Fibroblast of lung (primary cell): ENCODE results near the gene MST1R. TPM values are rescaled to one million over a fixed set of nuclear protein-coding genes. Genes with fewer than 3 reads are reported as not detected.

Experiments used
- DNase-seq, 2 donors: peaks; one replicate each; pipeline versions ENCODE4 v3.0.0 to v3.0.0-alpha.2; 2010; ENCODE audit warnings: low read depth in 2 of 2
- H2AFZ ChIP-seq: 2 replicates; pipeline ENCODE4 v1.5.1; 2012; ENCODE audit warnings: low read length, control low read depth, inconsistent platforms
- H3K27ac ChIP-seq: 2 replicates; pipeline ENCODE4 v1.5.1; 2011; ENCODE audit warnings: low read length, control low read depth; ENCODE audit not compliant: insufficient read depth
- H3K27me3 ChIP-seq: 2 replicates; pipeline ENCODE4 v1.5.1; 2011; ENCODE audit warnings: mild to moderate bottlenecking, low read length; ENCODE audit not compliant: control insufficient read depth, insufficient read depth
- H3K36me3 ChIP-seq: 2 replicates; pipeline ENCODE4 v1.5.1; 2011; ENCODE audit warnings: low read length; ENCODE audit not compliant: control insufficient read depth, insufficient read depth
- H3K4me1 ChIP-seq: 2 replicates; pipeline ENCODE4 v1.5.1; 2011; ENCODE audit warnings: low read length; ENCODE audit not compliant: control insufficient read depth, insufficient read depth; ENCODE audit errors: extremely low read depth
- H3K4me2 ChIP-seq: 2 replicates; pipeline ENCODE4 v1.5.1; 2011; ENCODE audit warnings: low read length, control low read depth; ENCODE audit not compliant: insufficient read depth; ENCODE audit errors: extremely low read depth
- H3K4me3 ChIP-seq, 4 experiments: fragments of 200-600 bp in 1 of 4; sonication (generic) in 1 of 4; replicated peaks in 1 of 4; 2 replicates each; pipeline ENCODE4 v1.5.1; 2011 to 2016; ENCODE audit warnings: low read length in 4 of 4, low read depth in 3 of 4, mild to moderate bottlenecking in 3 of 4, control low read depth in 2 of 4, inconsistent platforms in 1 of 4, mixed read lengths in 1 of 4; ENCODE audit not compliant: insufficient read depth in 1 of 4; ENCODE audit errors: control extremely low read depth in 1 of 4
- H3K79me2 ChIP-seq: 2 replicates; pipeline ENCODE4 v1.5.1; 2012; ENCODE audit warnings: mild to moderate bottlenecking, low read length, inconsistent platforms; ENCODE audit not compliant: control insufficient read depth, insufficient read depth
- H3K9ac ChIP-seq: 2 replicates; pipeline ENCODE4 v1.5.1; 2011; ENCODE audit warnings: mild to moderate bottlenecking, low read length, control low read depth; ENCODE audit not compliant: insufficient read depth
- H3K9me3 ChIP-seq: 2 replicates; pipeline ENCODE4 v1.5.1; 2012; ENCODE audit warnings: low read depth, low read length; ENCODE audit not compliant: control insufficient read depth, insufficient read depth
- H4K20me1 ChIP-seq: 2 replicates; pipeline ENCODE4 v1.5.1; 2011; ENCODE audit warnings: low read length; ENCODE audit not compliant: control insufficient read depth, insufficient read depth; ENCODE audit errors: extremely low read depth
- EZH2 ChIP-seq: IDR thresholded peaks from 2 replicates; pipeline ENCODE4 v1.5.1; 2012; ENCODE audit warnings: low read length, control low read depth, mild to moderate bottlenecking; ENCODE audit errors: missing control alignments
- polyA plus RNA-seq, 2 donors: library from polyadenylated mRNA; depleted of rRNA in 1 of 2; stranded (reverse) in 1 of 2; unstranded in 1 of 2; fragments of >200 nt; gene quantifications; 2 replicates each; pipeline ENCODE4 v1.2.1, GENCODE V29; 2011 to 2012; ENCODE audit warnings: missing spikeins in 1 of 2
- total RNA-seq: library from RNA; depleted of rRNA; stranded (reverse); fragments of >200 nt; gene quantifications from 2 replicates; pipeline ENCODE4 v1.2.1, GENCODE V29; 2014
- TF ChIP-seq, protein P1 (sequence below), 2 donors: IDR thresholded peaks in 1 of 2; conservative IDR thresholded peaks in 1 of 2; 1 replicate in 1 of 2; 2 replicates in 1 of 2; pipeline ENCODE4 v1.5.1; 2011 to 2012; ENCODE audit warnings: low read length in 2 of 2, control low read depth in 1 of 2, inconsistent platforms in 1 of 2, low read depth in 1 of 2, mild to moderate bottlenecking in 1 of 2

MST1R gene
- total and polyA plus RNA-seq, 2 donors (not counting 1 experiment from before 2014, with no cell fraction given) = 0.52 to 3.0 TPM

DNA sequence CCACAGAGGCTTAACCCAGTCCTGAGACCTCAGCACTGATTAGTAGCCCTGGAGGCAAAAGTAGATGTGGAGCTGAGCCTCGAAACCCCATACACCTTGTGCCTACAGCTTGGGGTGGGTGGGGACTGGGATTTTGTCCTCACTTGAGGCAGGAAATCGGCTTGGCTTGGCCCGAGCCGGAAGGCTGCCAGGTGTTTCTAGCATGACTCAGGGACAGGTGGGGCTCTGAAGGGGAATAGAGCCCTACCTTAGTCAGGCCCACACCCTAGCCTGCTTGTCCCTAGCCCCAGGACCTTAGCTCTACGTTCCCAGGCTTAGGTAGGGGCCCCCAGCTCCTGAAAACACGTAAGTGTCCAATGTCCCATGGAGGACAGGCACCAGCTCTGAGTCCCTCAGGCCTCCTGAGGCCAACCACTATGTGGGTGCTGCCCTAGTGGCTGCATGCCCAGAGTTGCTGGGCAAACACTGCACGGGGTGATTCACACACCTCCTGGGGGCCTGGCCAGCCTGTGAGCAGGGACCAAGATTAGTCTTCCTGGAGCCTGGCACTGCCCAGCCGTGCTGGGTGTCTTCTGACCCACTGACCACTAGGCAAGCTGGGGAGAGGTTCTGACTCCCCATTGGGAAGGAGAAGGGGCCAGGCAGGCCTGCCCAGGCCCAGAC, 3.1 kb downstream of the MST1R start:
- no peak overlapping the region for H3K27ac ChIP-seq
- H3K4me3 ChIP-seq = no peak overlapping the region
- H2AFZ ChIP-seq = no peak overlapping the region
- TF ChIP-seq, protein P1, sequence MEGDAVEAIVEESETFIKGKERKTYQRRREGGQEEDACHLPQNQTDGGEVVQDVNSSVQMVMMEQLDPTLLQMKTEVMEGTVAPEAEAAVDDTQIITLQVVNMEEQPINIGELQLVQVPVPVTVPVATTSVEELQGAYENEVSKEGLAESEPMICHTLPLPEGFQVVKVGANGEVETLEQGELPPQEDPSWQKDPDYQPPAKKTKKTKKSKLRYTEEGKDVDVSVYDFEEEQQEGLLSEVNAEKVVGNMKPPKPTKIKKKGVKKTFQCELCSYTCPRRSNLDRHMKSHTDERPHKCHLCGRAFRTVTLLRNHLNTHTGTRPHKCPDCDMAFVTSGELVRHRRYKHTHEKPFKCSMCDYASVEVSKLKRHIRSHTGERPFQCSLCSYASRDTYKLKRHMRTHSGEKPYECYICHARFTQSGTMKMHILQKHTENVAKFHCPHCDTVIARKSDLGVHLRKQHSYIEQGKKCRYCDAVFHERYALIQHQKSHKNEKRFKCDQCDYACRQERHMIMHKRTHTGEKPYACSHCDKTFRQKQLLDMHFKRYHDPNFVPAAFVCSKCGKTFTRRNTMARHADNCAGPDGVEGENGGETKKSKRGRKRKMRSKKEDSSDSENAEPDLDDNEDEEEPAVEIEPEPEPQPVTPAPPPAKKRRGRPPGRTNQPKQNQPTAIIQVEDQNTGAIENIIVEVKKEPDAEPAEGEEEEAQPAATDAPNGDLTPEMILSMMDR (conservative IDR thresholded peaks at IDR 0.05 in 1 of 2, IDR thresholded peaks at IDR 0.05 in 1 of 2; ENCODE audit: low read depth in 1 of 2, low read length in 2 of 2) = no peak
- TF ChIP-seq EZH2 = no peak
- no peaks in the 10 kb centered on the region for H4K20me1 ChIP-seq
- H3K79me2 ChIP-seq = no peaks in the 10 kb centered on the region
- no peak overlapping the region for H3K9ac ChIP-seq
- no peaks in the 10 kb centered on the region for H3K36me3 ChIP-seq
- peak in 1 of 2 donors; percentile 47 for DNase-seq
- H3K4me1 ChIP-seq = peaks cover 6% of the 10 kb centered on the region
- H3K9me3 ChIP-seq = no peaks in the 10 kb centered on the region
- no peaks in the 10 kb centered on the region for H3K27me3 ChIP-seq
- no peak overlapping the region for H3K4me2 ChIP-seq

DNA sequence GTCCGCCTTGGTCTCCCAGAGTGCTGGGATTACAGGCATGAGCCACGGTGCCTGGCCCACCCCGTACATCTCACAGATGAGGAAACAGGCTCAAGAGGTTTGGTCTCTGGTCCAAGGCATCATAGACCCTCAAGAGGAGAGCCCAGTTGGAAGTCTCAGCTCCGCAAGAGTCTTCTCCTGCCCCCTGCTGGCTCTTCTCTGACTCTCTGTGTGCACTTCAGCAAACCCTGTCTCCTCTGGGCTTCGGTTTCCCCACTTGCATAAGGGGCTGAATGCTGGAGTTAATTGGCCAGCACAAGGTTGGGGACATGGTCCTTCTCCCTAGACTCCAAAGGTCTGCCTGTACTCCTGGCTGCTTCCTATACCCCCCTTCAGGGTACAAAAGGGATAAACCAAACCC, 3.9 kb downstream of the MST1R start:
- peak in 1 of 2 donors; percentile 5 for DNase-seq
- Histone ChIP-seq H3K79me2 (no peaks in the 10 kb centered on the region), H3K9ac (no peak overlapping the region), H3K4me3 (no peak overlapping the region), H3K4me2 (no peak overlapping the region), H2AFZ (no peak overlapping the region), H3K4me1 (peaks cover 5% of the 10 kb centered on the region), H3K27ac (no peak overlapping the region), H3K36me3 (no peaks in the 10 kb centered on the region), H3K27me3 (no peaks in the 10 kb centered on the region), H3K9me3 (no peaks in the 10 kb centered on the region), H4K20me1 (no peaks in the 10 kb centered on the region)
- TF ChIP-seq, protein P1 (conservative IDR thresholded peaks at IDR 0.05 in 1 of 2, IDR thresholded peaks at IDR 0.05 in 1 of 2; ENCODE audit: low read depth in 1 of 2, low read length in 2 of 2) = peak; percentile 6 to 23
- no peak for TF ChIP-seq EZH2

DNA sequence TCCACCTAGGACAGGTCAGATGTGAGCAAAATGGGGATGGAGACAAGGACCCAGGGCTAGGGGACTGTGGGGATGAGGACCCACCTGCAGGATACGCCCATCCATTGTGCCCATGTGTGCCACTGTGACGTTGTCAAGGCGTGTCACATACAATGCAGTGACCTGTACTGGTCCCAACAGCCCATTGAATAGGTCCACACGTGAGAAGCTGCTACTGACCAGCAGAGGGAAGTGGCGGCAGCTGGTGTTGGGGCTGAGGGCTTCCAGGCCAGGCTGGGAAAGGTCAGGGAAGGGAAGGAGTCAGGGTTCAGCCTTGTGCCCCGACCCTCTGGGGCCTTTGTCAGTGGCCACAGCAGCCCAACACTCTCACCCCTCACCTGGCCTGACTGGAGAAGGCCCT, 4.7 kb downstream of the MST1R start:
- H3K79me2 ChIP-seq = no peaks in the 10 kb centered on the region
- TF ChIP-seq, protein P1 (conservative IDR thresholded peaks at IDR 0.05 in 1 of 2, IDR thresholded peaks at IDR 0.05 in 1 of 2; ENCODE audit: low read depth in 1 of 2, low read length in 2 of 2) = no peak
- TF ChIP-seq EZH2 = no peak
- H4K20me1 ChIP-seq = no peaks in the 10 kb centered on the region
- DNase-seq = no peak
- no peaks in the 10 kb centered on the region for H3K27me3 ChIP-seq
- no peaks in the 10 kb centered on the region for H3K9me3 ChIP-seq
- no peak overlapping the region for H3K4me2 ChIP-seq
- no peaks in the 10 kb centered on the region for H3K36me3 ChIP-seq
- no peak overlapping the region for H3K9ac ChIP-seq
- no peak overlapping the region for H2AFZ ChIP-seq
- no peak overlapping the region for H3K27ac ChIP-seq
- H3K4me3 ChIP-seq = no peak overlapping the region
- peaks cover 5% of the 10 kb centered on the region for H3K4me1 ChIP-seq
